Stimulated activated CD4-positive, alpha-beta T cell treated with anti-CD3 and anti-CD28 coated beads, Interleukin-15, amount 100 ng/mL, for 24 hours (primary cell): ENCODE measurements around the gene GLI2.

ENCODE experiments used
- DNase-seq: peaks from one replicate; pipeline ENCODE4 v3.0.0-alpha.2; 2020

GLI2 gene

GRCh38 chr2:120771781-120772208 lies 36.1 kb downstream of the GLI2 start:
- DNase-seq = no peak

DNA sequence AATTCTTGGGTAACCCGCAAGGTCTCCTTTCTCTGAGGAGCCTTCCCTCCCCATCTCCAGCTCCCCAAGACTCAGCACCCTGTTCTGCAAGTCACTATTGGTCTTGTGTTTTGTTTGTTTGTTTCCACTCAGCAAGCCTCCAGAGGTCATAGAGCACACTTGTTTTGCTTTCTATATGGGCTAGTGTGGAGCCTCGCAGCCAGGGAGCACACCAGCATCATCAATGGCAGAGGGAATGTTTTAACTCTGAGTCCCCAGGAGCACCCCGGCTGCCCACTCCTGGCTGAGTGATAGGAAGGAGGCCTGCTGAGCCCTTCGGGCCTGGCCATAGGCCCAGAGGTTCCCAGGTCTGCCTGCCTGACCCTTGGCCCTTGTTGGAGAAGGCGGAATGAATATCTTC lies 36.6 kb downstream of the GLI2 start:
- DNase-seq = no peak

- DNase-seq = no peak
Observed at GRCh38 chr2:120773186-120773800, 37.6 kb downstream of the GLI2 start.

DNA sequence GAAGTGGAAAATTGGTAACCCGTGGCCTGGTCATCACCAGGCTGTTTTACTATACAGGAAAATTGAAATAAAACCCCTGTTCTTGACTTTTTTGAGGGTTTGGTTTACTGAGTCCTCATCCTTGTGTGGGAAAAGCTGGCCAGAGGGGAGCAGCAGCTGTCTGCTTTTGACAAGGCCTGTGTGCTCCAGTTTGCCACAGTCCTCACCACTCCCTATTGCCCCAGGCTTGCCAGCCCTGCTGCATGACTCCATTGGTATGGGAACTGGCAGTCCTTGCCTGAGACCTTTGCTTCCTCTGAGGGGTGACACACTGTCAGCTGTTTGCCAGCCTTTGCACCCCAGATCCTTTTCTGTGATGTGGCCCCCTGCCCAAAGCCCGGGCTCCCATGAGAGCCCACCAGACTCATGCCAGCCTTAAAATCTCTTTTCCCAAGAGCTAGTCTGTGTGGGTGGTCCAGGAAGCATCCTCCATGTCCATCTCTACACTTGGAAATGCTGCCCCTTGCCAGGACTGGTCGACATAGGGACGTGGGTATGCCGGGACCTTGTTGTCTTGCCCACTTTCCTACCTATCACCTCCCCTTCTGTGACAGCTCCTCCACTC lies 39.0 kb downstream of the GLI2 start:
- no peak for DNase-seq

DNA sequence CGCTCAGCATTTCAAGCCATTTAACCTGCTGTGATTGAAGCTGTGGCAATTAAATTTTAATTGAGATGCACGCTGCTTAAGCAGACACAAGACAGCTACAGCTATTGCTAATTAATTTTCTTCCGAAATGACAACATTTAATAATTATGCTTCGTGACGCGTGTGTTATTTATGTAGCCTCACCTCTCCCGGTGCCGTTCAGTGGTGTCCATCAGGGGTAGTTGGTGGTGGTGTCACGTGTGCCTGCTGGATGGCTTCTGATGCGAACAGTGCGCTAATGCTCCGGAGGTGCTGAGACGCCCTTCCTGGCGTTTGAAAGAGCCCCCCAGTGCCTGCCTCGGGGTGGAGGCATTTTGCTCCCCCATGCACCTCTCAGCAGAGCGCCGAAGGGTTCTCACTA lies 39.5 kb downstream of the GLI2 start:
- DNase-seq = no peak

GRCh38 chr2:120775801-120776589 lies 40.3 kb downstream of the GLI2 start:
- no peak for DNase-seq

DNA sequence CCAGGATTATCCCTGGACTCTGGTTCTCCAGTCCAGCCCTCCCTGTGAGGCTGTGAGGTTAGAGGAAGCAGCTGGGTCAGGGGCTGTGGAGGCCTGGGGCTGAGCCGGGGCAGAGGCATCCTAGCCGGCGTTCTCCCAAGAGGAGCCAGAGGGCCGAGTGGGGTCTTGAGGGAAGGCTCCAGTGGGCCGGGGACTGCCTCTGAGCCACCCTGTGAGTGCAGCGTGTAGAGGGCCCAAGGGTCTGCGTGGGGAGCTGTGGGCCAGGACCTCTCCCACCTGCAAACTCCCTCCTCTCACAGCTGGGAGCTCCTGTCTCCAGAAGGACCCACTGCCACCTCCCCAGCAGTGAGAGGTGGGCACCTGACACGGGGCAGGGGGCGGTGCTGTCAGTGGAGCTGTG lies 41.0 kb downstream of the GLI2 start:
- no peak for DNase-seq

GRCh38 chr2:120777170-120777751 lies 41.6 kb downstream of the GLI2 start:
- no peak for DNase-seq

DNA sequence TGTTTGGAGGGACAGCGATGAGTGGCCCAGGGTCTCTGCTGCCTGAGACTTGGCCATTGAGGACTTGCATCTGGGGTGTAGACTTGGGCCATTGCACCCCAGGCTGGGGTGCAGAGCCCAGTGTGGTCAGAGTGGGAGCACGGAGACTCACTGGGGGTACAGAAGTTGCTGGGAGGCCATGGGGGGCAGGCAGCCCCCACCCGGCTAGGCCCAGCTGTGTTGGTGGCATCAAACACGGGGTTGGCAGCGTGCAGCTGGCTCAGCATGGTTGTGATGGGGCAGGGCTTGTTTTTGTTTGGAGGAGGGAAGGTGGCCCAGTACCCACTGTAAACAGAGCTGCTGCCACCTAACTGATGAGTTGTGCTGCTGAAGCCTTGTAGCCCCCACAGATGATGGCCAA lies 42.1 kb downstream of the GLI2 start:
- no peak for DNase-seq

GRCh38 chr2:120778244-120778643 lies 42.6 kb downstream of the GLI2 start:
- no peak for DNase-seq

DNA sequence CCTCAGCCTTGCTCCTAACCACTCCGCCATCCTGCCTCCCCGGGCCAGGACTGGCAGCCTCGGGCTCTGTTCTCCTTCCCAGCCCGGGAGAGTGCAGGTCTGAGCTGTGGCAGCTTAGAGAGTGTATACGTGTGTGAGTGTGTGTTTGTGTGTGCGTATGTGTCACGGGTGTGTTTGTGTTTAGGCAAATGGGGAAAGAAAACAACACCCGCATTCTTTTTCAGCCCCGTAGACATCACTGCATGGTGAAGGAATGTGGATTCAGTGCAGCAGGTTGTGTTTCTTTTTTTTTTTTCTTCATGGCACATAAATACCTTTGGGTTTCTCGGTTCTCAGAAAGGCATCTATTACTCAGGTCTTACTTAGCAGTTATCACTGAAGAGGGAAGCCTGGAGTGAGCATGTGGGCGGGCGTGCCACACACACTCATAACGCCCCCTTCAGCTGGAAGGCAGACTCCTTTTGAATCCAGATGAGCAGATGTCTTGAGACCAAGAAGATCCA lies 44.2 kb downstream of the GLI2 start:
- no peak for DNase-seq

- no peak for DNase-seq
Observed at GRCh38 chr2:120780402-120780801, 44.7 kb downstream of the GLI2 start.

DNA sequence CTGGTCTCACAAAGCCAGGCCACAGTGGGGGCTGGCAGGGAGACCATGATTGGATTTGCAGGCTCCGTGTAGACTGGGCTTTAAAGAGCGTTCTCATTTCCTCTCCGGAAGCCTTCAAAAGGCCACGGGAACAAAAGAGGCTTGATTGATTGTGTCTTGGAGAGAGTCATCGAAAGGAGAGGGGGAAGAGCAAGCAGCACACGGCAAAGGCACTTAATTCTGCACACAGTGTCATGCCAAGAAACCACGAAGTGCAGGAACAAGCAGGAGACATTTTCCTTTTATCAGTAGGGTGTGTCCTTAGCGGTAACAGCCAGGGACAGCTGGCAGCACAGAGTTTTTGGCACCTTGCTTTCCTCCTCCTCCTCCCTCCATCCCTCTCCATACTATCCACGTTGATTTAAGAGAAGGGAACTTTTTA lies 47.7 kb downstream of the GLI2 start:
- no peak for DNase-seq

GRCh38 chr2:120783969-120784372 lies 48.3 kb downstream of the GLI2 start:
- no peak for DNase-seq
